Measurements from ENCODE around the gene RNASE1. TPM values are rescaled to one million over a fixed set of nuclear protein-coding genes. Genes with fewer than 3 reads are reported as not detected.

Gene RNASE1
- total and polyA plus RNA-seq, 2 donors (not counting 3 experiments of a cell fraction or from before 2014, with no cell fraction given) = 182 to 909 TPM

- Histone ChIP-seq H3K9ac (replicated peaks; ENCODE audit: extremely low read depth, insufficient read depth, low read length) (peak overlapping the region; percentile 38), H2AFZ (ENCODE audit: low read depth, low read length) (peak overlapping the region; percentile 72), H3K79me2 (ENCODE audit: control insufficient read depth, insufficient read depth, low read length) (no peaks in the 10 kb centered on the region), H4K20me1 (replicated peaks; ENCODE audit: control insufficient read depth, extremely low read depth, insufficient read depth, low read length) (no peaks in the 10 kb centered on the region), H3K36me3 (ENCODE audit: control insufficient read depth in 2 of 2, extremely low read depth in 1 of 2, insufficient read depth in 2 of 2, low read length in 2 of 2) (no peaks in the 10 kb centered on the region), H3K9me3 (replicated peaks; ENCODE audit: control insufficient read depth, insufficient read depth, low read length) (no peaks in the 10 kb centered on the region), H3K4me2 (ENCODE audit: insufficient read depth, low read length) (peak overlapping the region; percentile 84), H3K4me1 (ENCODE audit: control insufficient read depth, extremely low read depth, insufficient read depth, low read length) (peaks cover 20% of the 10 kb centered on the region), H3K27me3 (ENCODE audit: control insufficient read depth in 2 of 2, insufficient read depth in 2 of 2, low read length in 2 of 2) (peaks cover 2 to 9% of the 10 kb centered on the region in 2 experiments), H3K9me1 (replicated peaks; ENCODE audit: control insufficient read depth, extremely low read depth, insufficient read depth, low read length) (no peaks in the 10 kb centered on the region), H3K4me3 (replicated peaks in 1 of 3; ENCODE audit: insufficient read depth in 1 of 3, low read depth in 1 of 3, low read length in 3 of 3) (peak overlapping the region in 1 of 3 experiments; percentile 35), H3K27ac (ENCODE audit: insufficient read depth, low read depth, low read length) (no peak overlapping the region)
- peak; percentile 56 for DNase-seq (ENCODE audit: low read depth, low spot score)
- BruUV-seq (replicated peaks) = no TSS peak
- dilution Hi-C loops (cut with MboI; ENCODE audit: extremely low pct_ligation_motif_present, low sequenced_read_pairs) = no loop called here
- peak; percentile 91 for FAIRE-seq
- CTCF ChIA-PET = interaction anchor here (0.6 to 2.4 kb wide), 8 partner anchors 12 to 89 kb away, joined by 4 to 20 read pairs (median 6); partner anchors contain the start of gene RNASE1
- TF ChIP-seq GATA2 (IDR thresholded peaks at IDR 0.05; ENCODE audit: insufficient read depth, insufficient read length, low read depth, low read length) = no peak
- no peak for TF ChIP-seq JUN (IDR thresholded peaks at IDR 0.05; ENCODE audit: borderline replicate concordance, insufficient read depth, insufficient read length, low read depth)
- no peak for TF ChIP-seq MAX (IDR thresholded peaks at IDR 0.05; ENCODE audit: insufficient read depth, insufficient read length)
- TF ChIP-seq CTCF (IDR thresholded peaks at IDR 0.05; ENCODE audit: extremely low read depth in 1 of 2, insufficient read depth in 1 of 2, low read depth in 1 of 2, low read length in 2 of 2) = no peak
- no peak for TF ChIP-seq MYC (IDR thresholded peaks at IDR 0.05; ENCODE audit: low read depth, low read length)
- TF ChIP-seq POLR2A (IDR thresholded peaks at IDR 0.05; ENCODE audit: low read depth, low read length) = no peak
- TF ChIP-seq FOS (IDR thresholded peaks at IDR 0.05; ENCODE audit: borderline replicate concordance, insufficient read depth, low read length) = no peak
- no peak for TF ChIP-seq POLR2AphosphoS5 (IDR thresholded peaks at IDR 0.05; ENCODE audit: insufficient read depth, low read depth, low read length)
- TF ChIP-seq EZH2 (IDR thresholded peaks at IDR 0.05; ENCODE audit: borderline replicate concordance, low read depth, low read length, severe bottlenecking) = no peak
- intact Hi-C loops (cut with micrococcal nuclease) = loop anchor here (5.0 to 10.0 kb wide), 2 partner anchors 65 to 192 kb away; no protein-coding TSS in a partner anchor
- POLR2A ChIA-PET = interaction anchor here (1.8 kb wide), 1 partner anchor 17 kb away, joined by 7 read pairs; no protein-coding TSS in a partner anchor
Observed at GRCh38 chr14:20782280-20782890, 20.3 kb downstream of the RNASE1 start.
